PFSK-1 (cell line): ENCODE measurements around the gene MRPL38.

Experiments used
- POLR2AphosphoS5 ChIP-seq: IDR thresholded peaks from 2 replicates; pipeline ENCODE4 v1.6.1; 2012; ENCODE audit warnings: low read depth, mild to moderate bottlenecking, control low read depth, low read length, moderate library complexity
- REST ChIP-seq, 2 experiments: IDR thresholded peaks; 2 replicates each; pipeline versions ENCODE4 v1.6.1 to v1.8.0; 2011 to 2012; ENCODE audit warnings: low read depth in 2 of 2, low read length in 2 of 2, control low read depth in 1 of 2, inconsistent platforms in 1 of 2, mild to moderate bottlenecking in 1 of 2, moderate library complexity in 1 of 2; ENCODE audit not compliant: insufficient read depth in 1 of 2
- SIN3A ChIP-seq: IDR thresholded peaks from 2 replicates; pipeline ENCODE4 v1.6.1; 2012; ENCODE audit warnings: mild to moderate bottlenecking, low read length, moderate library complexity, borderline replicate concordance; ENCODE audit not compliant: insufficient read depth
- TAF1 ChIP-seq: IDR thresholded peaks from 2 replicates; pipeline ENCODE4 v1.6.1; 2012; ENCODE audit warnings: low read length, control low read depth, borderline replicate concordance; ENCODE audit not compliant: insufficient read depth

- no peak for TF ChIP-seq POLR2AphosphoS5
- 0 out of 2 replicates have a peak, but pooled peaks have one; percentile 47 for TF ChIP-seq SIN3A
- no peak for TF ChIP-seq TAF1
- no peak for TF ChIP-seq REST (IDR thresholded peaks at IDR 0.05; ENCODE audit: insufficient read depth in 1 of 2, low read depth in 2 of 2, low read length in 2 of 2)
Observed at GRCh38 chr17:75854881-75855309, 49.8 kb downstream of the MRPL38 start.
